Endothelial cell of umbilical vein (primary cell): ENCODE results near the gene SMIM41. TPM values are rescaled to one million over a fixed set of nuclear protein-coding genes. Genes with fewer than 3 reads are reported as not detected.

ENCODE experiments used
- BruUV-seq: library from RNA; stranded (reverse); fragments of 400-500 nt; replicated peaks from 2 replicates; lab custom pipeline; 2021; lab: Mats Ljungman, UMichigan
- CTCF ChIA-PET: fragments of 300-600, 350-600 bp; sonication (Branson Sonifier 250); formaldehyde crosslinking; loops from one replicate; lab custom pipeline; 2021; ENCODE audit warnings: antibody characterized with exemption, inconsistent platforms; lab: Charles Lee
- POLR2A ChIA-PET: fragments of 300-600, 350-600 bp; sonication (Branson Sonifier 250); formaldehyde crosslinking; loops from one replicate; lab custom pipeline; 2021; ENCODE audit warnings: antibody characterized with exemption, inconsistent platforms; lab: Charles Lee
- DNase-seq: peaks from one replicate; pipeline ENCODE4 v3.0.0-alpha.2; 2011; ENCODE audit warnings: low read depth, low spot score
- FAIRE-seq: peaks from 2 replicates; lab custom pipeline; 2011; peaks lifted over from hg19 to GRCh38; lab: Jason Lieb, UNC
- H2AFZ ChIP-seq: 2 replicates; pipeline ENCODE4 v1.6.0; 2012; ENCODE audit warnings: low read depth, low read length, control low read depth, inconsistent platforms
- H3K27ac ChIP-seq: 2 replicates; pipeline ENCODE4 v1.5.1; 2011; ENCODE audit warnings: low read depth, mild to moderate bottlenecking, control low read depth, low read length, moderate library complexity; ENCODE audit not compliant: insufficient read depth
- H3K27me3 ChIP-seq, 2 experiments: 2 replicates each; pipeline versions ENCODE4 v1.6.0 to v1.6.1; 2011; ENCODE audit warnings: low read length in 2 of 2, mixed read lengths in 1 of 2; ENCODE audit not compliant: control insufficient read depth in 2 of 2, insufficient read depth in 2 of 2
- H3K36me3 ChIP-seq, 2 experiments: 2 replicates in 1 of 2; 3 replicates in 1 of 2; pipeline ENCODE4 v1.5.1; 2011; ENCODE audit warnings: low read length in 2 of 2, mild to moderate bottlenecking in 1 of 2, moderate library complexity in 1 of 2; ENCODE audit not compliant: control insufficient read depth in 2 of 2, insufficient read depth in 2 of 2; ENCODE audit errors: extremely low read depth in 1 of 2
- H3K4me1 ChIP-seq: 3 replicates; pipeline ENCODE4 v1.5.1; 2011; ENCODE audit warnings: mild to moderate bottlenecking, low read length; ENCODE audit not compliant: control insufficient read depth, insufficient read depth; ENCODE audit errors: extremely low read depth
- H3K4me2 ChIP-seq: 2 replicates; pipeline ENCODE4 v1.6.1; 2011; ENCODE audit warnings: low read length, control low read depth, mixed read lengths; ENCODE audit not compliant: insufficient read depth
- H3K4me3 ChIP-seq, 3 experiments: fragments of 200-600 bp in 1 of 3; sonication (generic), shearing (Covaris generic) in 1 of 3; replicated peaks in 1 of 3; 2 replicates each; pipeline ENCODE4 v1.5.1; 2011 to 2016; ENCODE audit warnings: control low read depth in 3 of 3, low read length in 3 of 3, mild to moderate bottlenecking in 2 of 3, inconsistent platforms in 1 of 3, low read depth in 1 of 3, moderate library complexity in 1 of 3; ENCODE audit not compliant: insufficient read depth in 1 of 3
- H3K79me2 ChIP-seq: 2 replicates; pipeline ENCODE4 v1.6.0; 2012; ENCODE audit warnings: low read length, inconsistent platforms; ENCODE audit not compliant: control insufficient read depth, insufficient read depth
- H3K9ac ChIP-seq: replicated peaks from 2 replicates; pipeline ENCODE3; 2011; ENCODE audit warnings: low read length, control low read depth; ENCODE audit not compliant: insufficient read depth; ENCODE audit errors: extremely low read depth
- H3K9me1 ChIP-seq: replicated peaks from 3 replicates; pipeline ENCODE4 v1.6.0; 2011; ENCODE audit warnings: mild to moderate bottlenecking, low read length; ENCODE audit not compliant: control insufficient read depth, insufficient read depth; ENCODE audit errors: extremely low read depth
- H3K9me3 ChIP-seq: replicated peaks from 2 replicates; pipeline ENCODE4 v1.5.1; 2012; ENCODE audit warnings: low read length, inconsistent platforms; ENCODE audit not compliant: control insufficient read depth, insufficient read depth
- H4K20me1 ChIP-seq: replicated peaks from 2 replicates; pipeline ENCODE3; 2011; ENCODE audit warnings: mild to moderate bottlenecking, low read length; ENCODE audit not compliant: control insufficient read depth, insufficient read depth; ENCODE audit errors: extremely low read depth
- CTCF ChIP-seq, 2 donors: IDR thresholded peaks; 1 replicate in 1 of 2; 2 replicates in 1 of 2; pipeline ENCODE4 v1.5.1; 2011; ENCODE audit warnings: low read length in 2 of 2, mild to moderate bottlenecking in 2 of 2, moderate library complexity in 2 of 2, control low read depth in 1 of 2, inconsistent platforms in 1 of 2, low read depth in 1 of 2; ENCODE audit not compliant: insufficient read depth in 1 of 2; ENCODE audit errors: extremely low read depth in 1 of 2
- EZH2 ChIP-seq: IDR thresholded peaks from 2 replicates; pipeline ENCODE4 v1.6.1; 2012; ENCODE audit warnings: borderline replicate concordance, low read depth, mild to moderate bottlenecking, moderate library complexity, low read length, inconsistent platforms; ENCODE audit not compliant: severe bottlenecking
- FOS ChIP-seq: IDR thresholded peaks from 2 replicates; pipeline ENCODE4 v1.6.1; 2011; ENCODE audit warnings: mild to moderate bottlenecking, low read length, moderate library complexity, borderline replicate concordance; ENCODE audit not compliant: insufficient read depth
- GATA2 ChIP-seq: IDR thresholded peaks from 2 replicates; pipeline ENCODE4 v1.7.0; 2011; ENCODE audit warnings: low read depth, mild to moderate bottlenecking, moderate library complexity, mixed read lengths, low read length; ENCODE audit not compliant: insufficient read length, insufficient read depth
- JUN ChIP-seq: IDR thresholded peaks from 2 replicates; pipeline ENCODE4 v1.6.1; 2011; ENCODE audit warnings: borderline replicate concordance, low read depth; ENCODE audit not compliant: insufficient read length, insufficient read depth
- MYC ChIP-seq: IDR thresholded peaks from one replicate; pipeline ENCODE4 v1.6.1; 2011; ENCODE audit warnings: mild to moderate bottlenecking, low read depth, low read length
- POLR2A ChIP-seq: IDR thresholded peaks from 2 replicates; pipeline ENCODE4 v1.6.1; 2012; ENCODE audit warnings: low read depth, mild to moderate bottlenecking, control low read depth, low read length
- POLR2AphosphoS5 ChIP-seq: IDR thresholded peaks from 2 replicates; pipeline ENCODE4 v1.6.1; 2012; ENCODE audit warnings: low read depth, mild to moderate bottlenecking, control low read depth, low read length, moderate library complexity; ENCODE audit not compliant: insufficient read depth
- dilution Hi-C: fragments of 300-500 bp; cut with MboI; formaldehyde crosslinking; loops from one replicate; pipeline ENCODE4 v1.15.0; 2019; ENCODE audit warnings: low sequenced_read_pairs; ENCODE audit not compliant: extremely low pct_ligation_motif_present
- intact Hi-C: fragments of 100-400 bp; cut with micrococcal nuclease; formaldehyde crosslinking; loops from one replicate; pipeline ENCODE4 v1.10.0; 2022
- polyA plus RNA-seq, 4 experiments: library from polyadenylated mRNA; depleted of rRNA in 3 of 4; stranded (reverse) in 3 of 4; unstranded in 1 of 4; fragments of >200 nt; gene quantifications; 2 replicates each; pipeline versions ENCODE4 v1.2.1 to v1.2.3, GENCODE V29; 2011 to 2012; ENCODE audit warnings: missing spikeins in 1 of 4
- total RNA-seq: library from RNA; stranded (reverse); gene quantifications from 2 replicates; pipeline ENCODE4 v1.2.3, GENCODE V29; 2021
- TF ChIP-seq, protein P1 (sequence below): IDR thresholded peaks from 2 replicates; pipeline ENCODE4 v1.6.1; 2011; ENCODE audit not compliant: insufficient read depth, insufficient read length

SMIM41 gene
- total and polyA plus RNA-seq, 2 donors (not counting 3 experiments of a cell fraction or from before 2014, with no cell fraction given): not detected

- H3K4me3 ChIP-seq: no peak overlapping the region
- FAIRE-seq: no peak
- no peaks in the 10 kb centered on the region for H3K9me1 ChIP-seq
- no peak overlapping the region for H3K9ac ChIP-seq
- H3K9me3 ChIP-seq: no peaks in the 10 kb centered on the region
- no peaks in the 10 kb centered on the region for H3K4me1 ChIP-seq
- no peak overlapping the region for H2AFZ ChIP-seq
- H3K27ac ChIP-seq: no peak overlapping the region
- intact Hi-C loops: no loop called here
- no peaks in the 10 kb centered on the region for H3K36me3 ChIP-seq
- no peak for DNase-seq
- no peaks in the 10 kb centered on the region for H4K20me1 ChIP-seq
- POLR2A ChIA-PET: no interaction called here
- dilution Hi-C loops: no loop called here
- TF ChIP-seq CTCF (IDR thresholded peaks at IDR 0.05; ENCODE audit: extremely low read depth in 1 of 2, insufficient read depth in 1 of 2, low read depth in 1 of 2, low read length in 2 of 2) (no peak), EZH2 (no peak), FOS (no peak), GATA2 (no peak), JUN (no peak), MYC (no peak), POLR2A (no peak), POLR2AphosphoS5 (no peak)
- TF ChIP-seq, protein P1, sequence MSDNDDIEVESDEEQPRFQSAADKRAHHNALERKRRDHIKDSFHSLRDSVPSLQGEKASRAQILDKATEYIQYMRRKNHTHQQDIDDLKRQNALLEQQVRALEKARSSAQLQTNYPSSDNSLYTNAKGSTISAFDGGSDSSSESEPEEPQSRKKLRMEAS: no peak
- H3K4me2 ChIP-seq: no peak overlapping the region
- no TSS peak for BruUV-seq
- H3K79me2 ChIP-seq: no peaks in the 10 kb centered on the region
- CTCF ChIA-PET: interaction anchor here (12.8 kb wide), 1 partner anchor 63 kb away, joined by 452 read pairs; no protein-coding TSS in a partner anchor
- H3K27me3 ChIP-seq: peaks cover 17% of the 10 kb centered on the region in 2 experiments
These were observed 10.0 kb downstream of the SMIM41 start for GRCh38 chr12:52089491-52089890.
